Subcutaneous adipose tissue (tissue), 4 donors: ENCODE measurements around the gene SLC35F3. TPM values are rescaled to one million over a fixed set of nuclear protein-coding genes. Genes with fewer than 3 reads are reported as not detected.

ENCODE experiments used
- CTCF ChIP-seq: fragments of 450-650 bp; IDR thresholded peaks from one replicate; pipeline ENCODE4 v1.5.1; 2016; ENCODE audit warnings: low read depth, mild to moderate bottlenecking, control low read depth, antibody characterized with exemption, moderate library complexity
- total RNA-seq, 4 donors: library from RNA; depleted of rRNA; stranded (reverse); fragments of >200 nt; gene quantifications; one replicate each; pipeline ENCODE4 v1.1.0, GENCODE V29; 2016

SLC35F3 gene
- total RNA-seq, 4 donors from 2014 or later, result 0.44 TPM; not detected in 3

- no peak for TF ChIP-seq CTCF
Observed at GRCh38 chr1:234096161-234096770, 191.8 kb downstream of the SLC35F3 start.

- no peak for TF ChIP-seq CTCF
Observed at GRCh38 chr1:234102583-234102982, 198.1 kb downstream of the SLC35F3 start.

- TF ChIP-seq CTCF, result no peak
Observed at GRCh38 chr1:234103198-234103597, 198.7 kb downstream of the SLC35F3 start.

GRCh38 chr1:234106032-234106431 lies 201.6 kb downstream of the SLC35F3 start:
- TF ChIP-seq CTCF, result no peak

DNA sequence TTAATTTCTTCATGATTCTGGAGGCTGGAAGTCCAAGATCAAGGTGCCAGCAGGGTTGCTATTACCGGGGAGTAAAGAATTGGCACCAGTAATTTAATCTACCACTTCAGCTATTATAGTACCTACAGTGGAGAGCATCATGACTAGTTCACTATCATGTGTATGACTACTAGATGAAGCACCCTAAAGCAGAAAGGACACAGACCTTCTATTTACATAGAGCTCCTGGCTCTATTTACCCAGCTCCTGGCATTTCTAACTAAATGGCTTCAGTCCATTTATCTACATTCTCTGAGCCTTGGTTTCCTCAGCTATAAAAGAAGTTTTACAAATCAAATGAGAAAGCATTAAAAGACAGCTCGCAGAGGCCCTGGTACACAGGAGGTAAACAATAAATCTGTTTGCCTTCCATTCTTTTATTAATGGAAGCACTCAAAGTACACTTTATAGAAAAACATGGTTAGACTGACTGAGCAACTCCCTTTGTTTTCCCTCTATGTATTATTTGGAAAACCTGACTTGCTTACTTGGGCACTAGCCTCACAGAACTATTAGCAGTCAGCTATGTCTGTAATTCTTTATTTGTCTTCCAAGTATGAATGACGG lies 203.0 kb downstream of the SLC35F3 start:
- no peak for TF ChIP-seq CTCF

- no peak for TF ChIP-seq CTCF
Observed at GRCh38 chr1:234108921-234109320, 204.4 kb downstream of the SLC35F3 start.

DNA sequence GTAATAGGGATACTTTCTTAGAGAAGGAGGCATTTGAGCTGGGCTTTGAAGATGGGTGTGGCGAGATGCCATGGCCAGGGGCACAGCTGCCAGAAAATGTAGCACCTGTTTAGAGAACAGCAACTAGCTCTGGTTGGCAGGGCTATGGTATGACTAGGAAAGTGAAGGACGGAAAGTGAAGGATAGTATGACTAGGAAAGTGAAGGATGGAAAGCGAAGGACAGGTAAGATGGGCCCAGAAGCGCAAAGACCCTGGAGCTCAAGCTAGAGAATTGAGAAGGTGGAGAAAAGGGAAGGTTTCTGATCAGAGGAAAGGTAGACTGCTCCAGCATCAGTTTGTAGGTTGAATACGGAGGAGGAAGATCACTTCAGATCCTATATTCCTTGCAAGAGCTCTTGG lies 205.4 kb downstream of the SLC35F3 start:
- no peak for TF ChIP-seq CTCF
